Measurements from ENCODE around the gene KLF11. TPM values are rescaled to one million over a fixed set of nuclear protein-coding genes. Genes with fewer than 3 reads are reported as not detected.

The KLF11 gene
- total RNA-seq: 10 to 100 TPM in 1 of 2 experiments, 1 to 10 TPM in 1; 6.5 to 10.8 TPM
- polyA plus RNA-seq: 1 to 10 TPM; 1.3 to 4.3 (median 2.1) TPM
- total RNA-seq: 11.8 to 32.5 (median 14.4) reads per million in 6 experiments

GRCh38 chr2:10043256-10043905 lies at the start of gene KLF11:
Gene KLF11, plus strand, starts transcription at chr2:10043550. Its CDS starts 167 bp downstream, at chr2:10043717.
- peak within 1 kb of the TSS; percentile 81 to 94 (median 88) for H3K4me3 Mint-ChIP-seq
- H3K36me3 Mint-ChIP-seq: peaks cover 0 to 17% (median 0%) of the 10 kb centered on the region in 3 donors
- peak within 1 kb of the TSS; percentile 81 to 97 (median 94) for H3K27ac Mint-ChIP-seq
- peak; percentile 56 to 90 (median 78) for DNase-seq
- peaks cover 16 to 39% (median 32%) of the 10 kb centered on the region in 4 donors for H3K4me1 Mint-ChIP-seq
- POLR2A ChIA-PET: interaction anchor here (0.6 to 3.2 kb wide), 8 partner anchors 10 to 659 kb away, joined by 3 to 53 read pairs (median 8); partner anchors contain the start of genes ODC1 and TAF1B
- peak; percentile 58 to 62 for ATAC-seq
- H3K9me3 Mint-ChIP-seq: no peaks in the 10 kb centered on the region
- no peaks in the 10 kb centered on the region for H3K27me3 Mint-ChIP-seq

- Mint-ChIP-seq H3K4me1 (peaks cover 0 to 2% (median 0%) of the 10 kb centered on the region in 4 donors), H3K4me3 (no peak overlapping the region), H3K27ac (peak overlapping the region in 1 of 10 donors; percentile 59), H3K36me3 (no peaks in the 10 kb centered on the region), H3K9me3 (no peaks in the 10 kb centered on the region), H3K27me3 (peaks cover 0 to 10% (median 6%) of the 10 kb centered on the region in 5 donors)
- no peak for ATAC-seq
- POLR2A ChIA-PET: no interaction called here
- DNase-seq: no peak
Observed at GRCh38 chr2:9994462-9994861, 48.9 kb upstream of the KLF11 start.

- H3K4me3 Mint-ChIP-seq: no peak overlapping the region
- POLR2A ChIA-PET: no interaction called here
- ATAC-seq: no peak
Observed at GRCh38 chr2:9995059-9995458, 48.3 kb upstream of the KLF11 start.

GRCh38 chr2:9996321-9996720 lies 47.0 kb upstream of the KLF11 start:
- Mint-ChIP-seq H3K27ac (no peak overlapping the region), H3K4me1 (peaks cover 0 to 2% (median 0%) of the 10 kb centered on the region in 4 donors), H3K36me3 (no peaks in the 10 kb centered on the region), H3K4me3 (no peak overlapping the region), H3K9me3 (no peaks in the 10 kb centered on the region), H3K27me3 (peaks cover 0 to 10% (median 6%) of the 10 kb centered on the region in 5 donors)
- POLR2A ChIA-PET: no interaction called here
- no peak for ATAC-seq
- DNase-seq: no peak

More at GRCh38 chr2:9995059-9995458, 48.3 kb upstream of the KLF11 start:
- Mint-ChIP-seq H3K27ac (no peak overlapping the region), H3K36me3 (no peaks in the 10 kb centered on the region), H3K27me3 (peaks cover 0 to 10% (median 6%) of the 10 kb centered on the region in 5 donors), H3K4me1 (peaks cover 0 to 2% (median 0%) of the 10 kb centered on the region in 4 donors), H3K9me3 (no peaks in the 10 kb centered on the region)
- DNase-seq: no peak

GRCh38 chr2:9997936-9998335 lies 45.4 kb upstream of the KLF11 start:
- Mint-ChIP-seq H3K4me3 (no peak overlapping the region), H3K27ac (no peak overlapping the region), H3K27me3 (peaks cover 0 to 10% (median 6%) of the 10 kb centered on the region in 5 donors), H3K9me3 (no peaks in the 10 kb centered on the region), H3K4me1 (no peaks in the 10 kb centered on the region), H3K36me3 (no peaks in the 10 kb centered on the region)
- POLR2A ChIA-PET: no interaction called here
- ATAC-seq (no peak), DNase-seq (no peak)

GRCh38 chr2:9998916-9999654 lies 44.3 kb upstream of the KLF11 start:
- ATAC-seq: no peak

GRCh38 chr2:9999693-10000092 lies 43.7 kb upstream of the KLF11 start:
- Mint-ChIP-seq H3K9me3 (no peaks in the 10 kb centered on the region), H3K27ac (no peak overlapping the region), H3K4me3 (no peak overlapping the region), H3K4me1 (no peaks in the 10 kb centered on the region), H3K27me3 (peaks cover 0 to 13% (median 3%) of the 10 kb centered on the region in 5 donors), H3K36me3 (no peaks in the 10 kb centered on the region)
- ATAC-seq (no peak), DNase-seq (no peak)
- POLR2A ChIA-PET: no interaction called here

More at GRCh38 chr2:9998916-9999654, 44.3 kb upstream of the KLF11 start:
- no peak for DNase-seq
- H3K4me3 Mint-ChIP-seq: no peak overlapping the region
- no peaks in the 10 kb centered on the region for H3K4me1 Mint-ChIP-seq
- H3K27ac Mint-ChIP-seq: no peak overlapping the region
- H3K36me3 Mint-ChIP-seq: no peaks in the 10 kb centered on the region
- peaks cover 0 to 10% (median 7%) of the 10 kb centered on the region in 5 donors for H3K27me3 Mint-ChIP-seq
- POLR2A ChIA-PET: no interaction called here
- no peaks in the 10 kb centered on the region for H3K9me3 Mint-ChIP-seq

- Mint-ChIP-seq H3K4me3 (no peak overlapping the region), H3K27me3 (peaks cover 0 to 15% (median 0%) of the 10 kb centered on the region in 5 donors), H3K36me3 (no peaks in the 10 kb centered on the region), H3K4me1 (no peaks in the 10 kb centered on the region), H3K9me3 (no peaks in the 10 kb centered on the region), H3K27ac (no peak overlapping the region)
- POLR2A ChIA-PET: no interaction called here
- no peak for DNase-seq
- ATAC-seq: no peak
Observed at GRCh38 chr2:10000541-10000940, 42.8 kb upstream of the KLF11 start.

- POLR2A ChIA-PET: no interaction called here
- no peaks in the 10 kb centered on the region for H3K9me3 Mint-ChIP-seq
- no peak overlapping the region for H3K27ac Mint-ChIP-seq
Observed at GRCh38 chr2:10001586-10001985, 41.8 kb upstream of the KLF11 start.

GRCh38 chr2:10002109-10002508 lies 41.2 kb upstream of the KLF11 start:
- no peak for ATAC-seq
- H3K4me3 Mint-ChIP-seq: no peak overlapping the region
- no peaks in the 10 kb centered on the region for H3K9me3 Mint-ChIP-seq

More at GRCh38 chr2:10001586-10001985, 41.8 kb upstream of the KLF11 start:
- no peak for DNase-seq
- ATAC-seq: no peak
- Mint-ChIP-seq H3K4me1 (no peaks in the 10 kb centered on the region), H3K36me3 (no peaks in the 10 kb centered on the region), H3K27me3 (peaks cover 0 to 24% (median 3%) of the 10 kb centered on the region in 5 donors), H3K4me3 (no peak overlapping the region)

GRCh38 chr2:10002681-10003080 lies 40.7 kb upstream of the KLF11 start:
- ATAC-seq: no peak
- H3K27me3 Mint-ChIP-seq: peaks cover 0 to 35% (median 8%) of the 10 kb centered on the region in 5 donors
- no peak overlapping the region for H3K4me3 Mint-ChIP-seq
- H3K27ac Mint-ChIP-seq: no peak overlapping the region
- no peak for DNase-seq
- POLR2A ChIA-PET: no interaction called here
- H3K4me1 Mint-ChIP-seq: peaks cover 0 to 1% (median 0%) of the 10 kb centered on the region in 4 donors
- no peaks in the 10 kb centered on the region for H3K36me3 Mint-ChIP-seq
- H3K9me3 Mint-ChIP-seq: no peaks in the 10 kb centered on the region

More at GRCh38 chr2:10002109-10002508, 41.2 kb upstream of the KLF11 start:
- no peak for DNase-seq
- POLR2A ChIA-PET: no interaction called here
- peaks cover 0 to 29% (median 4%) of the 10 kb centered on the region in 5 donors for H3K27me3 Mint-ChIP-seq
- H3K4me1 Mint-ChIP-seq: no peaks in the 10 kb centered on the region
- no peaks in the 10 kb centered on the region for H3K36me3 Mint-ChIP-seq
- no peak overlapping the region for H3K27ac Mint-ChIP-seq

- POLR2A ChIA-PET: no interaction called here
- H3K4me3 Mint-ChIP-seq: no peak overlapping the region
- peak overlapping the region in 1 of 10 donors; percentile 29 for H3K27ac Mint-ChIP-seq
Observed at GRCh38 chr2:10003206-10004125, 39.9 kb upstream of the KLF11 start.

More at GRCh38 chr2:10003206-10004125, 39.9 kb upstream of the KLF11 start:
- H3K4me1 Mint-ChIP-seq: peaks cover 0 to 1% (median 0%) of the 10 kb centered on the region in 4 donors
- ATAC-seq (no peak), DNase-seq (no peak)
- peaks cover 0 to 43% (median 12%) of the 10 kb centered on the region in 5 donors for H3K27me3 Mint-ChIP-seq
- no peaks in the 10 kb centered on the region for H3K36me3 Mint-ChIP-seq
- no peaks in the 10 kb centered on the region for H3K9me3 Mint-ChIP-seq

Measured in naive thymus-derived CD8-positive, alpha-beta T cell (primary cell).